ENCODE results near the gene MFSD2A.

MFSD2A gene

DNA sequence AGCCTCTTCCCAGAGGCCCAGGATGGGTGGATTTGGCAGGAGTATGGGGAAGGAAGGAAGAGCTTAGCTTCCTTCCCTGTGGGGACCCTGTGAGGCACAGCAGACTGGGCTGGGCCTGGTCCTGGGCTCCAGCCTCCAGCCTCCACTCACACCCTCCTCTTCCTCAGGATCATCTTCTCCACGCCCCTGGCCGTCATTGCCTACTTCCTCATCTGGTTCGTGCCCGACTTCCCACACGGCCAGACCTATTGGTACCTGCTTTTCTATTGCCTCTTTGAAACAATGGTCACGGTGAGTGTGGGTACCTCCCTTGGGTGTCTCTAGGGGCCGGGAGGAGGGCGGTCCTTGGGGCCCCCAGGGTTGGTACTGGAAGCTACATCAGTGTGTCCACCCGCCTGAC, 10.1 kb downstream of the MFSD2A start:
- H3K9me3 ChIP-seq (ENCODE audit: control insufficient read depth in 5 of 5, low read length in 5 of 5) = no peaks in the 10 kb centered on the region
- no peak overlapping the region for H3K9ac ChIP-seq (ENCODE audit: low read length in 5 of 5)
- H3K27ac ChIP-seq (ENCODE audit: low read depth, low read length) = no peak overlapping the region
- peaks cover 0 to 10% (median 3%) of the 10 kb centered on the region in 5 donors for H3K4me1 ChIP-seq (ENCODE audit: control insufficient read depth in 5 of 5, insufficient read depth in 5 of 5, low read length in 5 of 5)
- no peaks in the 10 kb centered on the region for H3K36me3 ChIP-seq (ENCODE audit: control insufficient read depth in 5 of 5, insufficient read depth in 5 of 5, low read length in 5 of 5)
- H3K27me3 ChIP-seq (ENCODE audit: control insufficient read depth in 5 of 5, insufficient read depth in 4 of 5, low read length in 5 of 5) = no peaks in the 10 kb centered on the region
- H3K4me3 ChIP-seq (ENCODE audit: low read depth in 1 of 5, low read length in 5 of 5) = no peak overlapping the region

DNA sequence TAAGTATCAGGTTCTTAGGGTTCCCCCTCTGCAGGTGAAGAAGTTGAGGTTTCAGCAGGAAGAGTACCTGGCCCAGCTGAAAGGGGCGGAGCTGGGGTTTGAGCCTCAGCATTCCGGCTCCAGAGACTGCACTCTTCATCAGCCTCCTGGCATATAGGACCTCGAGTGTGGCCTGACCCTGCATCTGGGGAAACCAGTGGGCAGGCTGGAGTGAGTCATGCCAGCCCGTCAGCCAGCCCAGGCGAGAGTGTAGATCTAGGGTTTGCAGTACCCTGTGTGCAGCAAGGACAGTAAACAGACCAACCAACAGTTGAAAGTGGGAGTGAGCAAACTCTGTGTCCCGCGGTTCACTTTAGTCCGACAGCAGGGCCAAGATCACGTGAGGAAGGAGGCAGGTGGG, 14.1 kb downstream of the MFSD2A start:
- Histone ChIP-seq H3K9ac (ENCODE audit: low read length in 5 of 5) (no peak overlapping the region), H3K4me3 (ENCODE audit: low read depth in 1 of 5, low read length in 5 of 5) (no peak overlapping the region), H3K9me3 (ENCODE audit: control insufficient read depth in 5 of 5, low read length in 5 of 5) (no peaks in the 10 kb centered on the region), H3K27ac (ENCODE audit: low read depth, low read length) (no peak overlapping the region), H3K36me3 (ENCODE audit: control insufficient read depth in 5 of 5, insufficient read depth in 5 of 5, low read length in 5 of 5) (no peaks in the 10 kb centered on the region), H3K4me1 (ENCODE audit: control insufficient read depth in 5 of 5, insufficient read depth in 5 of 5, low read length in 5 of 5) (peaks cover 0 to 8% (median 2%) of the 10 kb centered on the region in 5 donors), H3K27me3 (ENCODE audit: control insufficient read depth in 5 of 5, insufficient read depth in 4 of 5, low read length in 5 of 5) (no peaks in the 10 kb centered on the region)

DNA sequence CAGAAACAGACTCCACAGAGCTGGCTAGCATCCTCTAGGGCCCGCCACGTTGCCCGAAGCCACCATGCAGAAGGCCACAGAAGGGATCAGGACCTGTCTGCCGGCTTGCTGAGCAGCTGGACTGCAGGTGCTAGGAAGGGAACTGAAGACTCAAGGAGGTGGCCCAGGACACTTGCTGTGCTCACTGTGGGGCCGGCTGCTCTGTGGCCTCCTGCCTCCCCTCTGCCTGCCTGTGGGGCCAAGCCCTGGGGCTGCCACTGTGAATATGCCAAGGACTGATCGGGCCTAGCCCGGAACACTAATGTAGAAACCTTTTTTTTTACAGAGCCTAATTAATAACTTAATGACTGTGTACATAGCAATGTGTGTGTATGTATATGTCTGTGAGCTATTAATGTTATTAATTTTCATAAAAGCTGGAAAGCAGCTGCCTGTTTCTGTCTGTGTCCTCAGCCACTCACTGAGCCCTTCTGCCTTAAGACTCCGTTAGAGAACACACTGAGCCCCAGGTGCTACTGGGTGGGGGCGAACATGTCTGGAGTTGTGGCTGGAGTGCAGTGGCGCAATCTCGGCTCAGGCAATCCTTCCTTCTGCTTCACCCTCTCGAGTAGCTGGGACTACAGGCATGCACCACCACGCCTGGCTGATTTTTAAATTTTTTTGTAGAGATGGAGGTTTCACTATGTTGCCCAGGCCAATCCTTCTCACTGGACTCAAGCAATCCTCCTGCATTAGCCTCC, 14.8 kb downstream of the MFSD2A start:
- H3K4me3 ChIP-seq (ENCODE audit: low read depth in 1 of 5, low read length in 5 of 5) = no peak overlapping the region
- peaks cover 0 to 2% (median 0%) of the 10 kb centered on the region in 5 donors for H3K27me3 ChIP-seq (ENCODE audit: control insufficient read depth in 5 of 5, insufficient read depth in 4 of 5, low read length in 5 of 5)
- no peaks in the 10 kb centered on the region for H3K36me3 ChIP-seq (ENCODE audit: control insufficient read depth in 5 of 5, insufficient read depth in 5 of 5, low read length in 5 of 5)
- no peaks in the 10 kb centered on the region for H3K9me3 ChIP-seq (ENCODE audit: control insufficient read depth in 5 of 5, low read length in 5 of 5)
- H3K27ac ChIP-seq (ENCODE audit: low read depth, low read length) = no peak overlapping the region
- no peak overlapping the region for H3K9ac ChIP-seq (ENCODE audit: low read length in 5 of 5)
- peaks cover 0 to 8% (median 2%) of the 10 kb centered on the region in 5 donors for H3K4me1 ChIP-seq (ENCODE audit: control insufficient read depth in 5 of 5, insufficient read depth in 5 of 5, low read length in 5 of 5)

DNA sequence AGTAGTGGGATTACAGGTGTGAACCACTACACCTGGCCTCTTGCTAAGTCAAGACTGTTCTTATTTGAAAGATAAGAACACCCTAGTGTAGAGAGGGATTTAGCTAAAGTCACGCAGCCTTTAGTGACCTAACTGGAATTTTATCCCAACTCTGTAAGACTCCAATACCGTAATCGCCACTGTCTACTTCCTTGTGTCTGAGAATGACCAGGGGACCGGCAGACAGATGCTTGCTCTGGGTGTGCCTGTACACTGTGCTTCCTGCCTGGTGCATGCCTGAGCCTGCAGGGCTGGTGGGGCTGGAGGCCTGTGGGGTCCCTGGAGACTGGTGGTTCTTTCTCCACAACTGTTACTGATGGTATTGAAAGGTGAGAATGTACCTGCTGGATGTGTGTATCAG, 15.3 kb downstream of the MFSD2A start:
- Histone ChIP-seq H3K36me3 (ENCODE audit: control insufficient read depth in 5 of 5, insufficient read depth in 5 of 5, low read length in 5 of 5) (no peaks in the 10 kb centered on the region), H3K27ac (ENCODE audit: low read depth, low read length) (no peak overlapping the region), H3K4me3 (ENCODE audit: low read depth in 1 of 5, low read length in 5 of 5) (no peak overlapping the region), H3K9ac (ENCODE audit: low read length in 5 of 5) (no peak overlapping the region), H3K9me3 (ENCODE audit: control insufficient read depth in 5 of 5, low read length in 5 of 5) (no peaks in the 10 kb centered on the region), H3K27me3 (ENCODE audit: control insufficient read depth in 5 of 5, insufficient read depth in 4 of 5, low read length in 5 of 5) (peaks cover 0 to 4% (median 0%) of the 10 kb centered on the region in 5 donors), H3K4me1 (ENCODE audit: control insufficient read depth in 5 of 5, insufficient read depth in 5 of 5, low read length in 5 of 5) (peaks cover 0 to 4% (median under 1%) of the 10 kb centered on the region in 5 donors)

DNA sequence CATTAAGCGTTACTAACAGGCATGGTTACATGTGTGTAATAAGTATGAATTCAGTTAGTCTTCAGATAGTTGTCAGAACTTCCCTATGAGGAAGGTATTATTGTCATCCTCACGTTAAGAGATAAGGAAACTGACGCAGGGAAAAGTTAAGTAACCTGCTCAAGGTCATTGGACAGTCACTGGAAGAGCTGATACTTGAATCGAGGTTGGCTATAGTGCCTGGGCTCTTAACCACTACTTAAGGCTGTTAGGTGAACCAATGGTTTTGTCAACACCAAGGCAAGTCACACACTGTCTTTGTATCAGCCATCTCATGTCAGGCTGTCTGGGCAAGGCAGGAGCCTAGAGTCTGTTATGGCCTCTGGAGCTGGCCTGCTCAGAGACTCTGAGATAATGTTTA, 16.2 kb downstream of the MFSD2A start:
- no peak overlapping the region for H3K27ac ChIP-seq (ENCODE audit: low read depth, low read length)
- H3K4me3 ChIP-seq (ENCODE audit: low read depth in 1 of 5, low read length in 5 of 5) = no peak overlapping the region

GRCh38 chr1:39973503-39974135, 18.7 kb downstream of the MFSD2A start:
- Histone ChIP-seq H3K9me3 (ENCODE audit: control insufficient read depth in 5 of 5, low read length in 5 of 5) (no peaks in the 10 kb centered on the region), H3K27ac (ENCODE audit: low read depth, low read length) (no peak overlapping the region), H3K4me3 (ENCODE audit: low read depth in 1 of 5, low read length in 5 of 5) (no peak overlapping the region), H3K27me3 (ENCODE audit: control insufficient read depth in 5 of 5, insufficient read depth in 4 of 5, low read length in 5 of 5) (peaks cover 0 to 4% (median 0%) of the 10 kb centered on the region in 5 donors), H3K9ac (ENCODE audit: low read length in 5 of 5) (no peak overlapping the region), H3K36me3 (ENCODE audit: control insufficient read depth in 5 of 5, insufficient read depth in 5 of 5, low read length in 5 of 5) (no peaks in the 10 kb centered on the region), H3K4me1 (ENCODE audit: control insufficient read depth in 5 of 5, insufficient read depth in 5 of 5, low read length in 5 of 5) (peaks cover 0 to 4% (median 0%) of the 10 kb centered on the region in 5 donors)

More for the DNA sequence above, 16.2 kb downstream of the MFSD2A start:
- Histone ChIP-seq H3K9ac (ENCODE audit: low read length in 5 of 5) (no peak overlapping the region), H3K4me1 (ENCODE audit: control insufficient read depth in 5 of 5, insufficient read depth in 5 of 5, low read length in 5 of 5) (peaks cover 0 to 4% (median 0%) of the 10 kb centered on the region in 5 donors), H3K27me3 (ENCODE audit: control insufficient read depth in 5 of 5, insufficient read depth in 4 of 5, low read length in 5 of 5) (peaks cover 0 to 4% (median 0%) of the 10 kb centered on the region in 5 donors), H3K36me3 (ENCODE audit: control insufficient read depth in 5 of 5, insufficient read depth in 5 of 5, low read length in 5 of 5) (no peaks in the 10 kb centered on the region), H3K9me3 (ENCODE audit: control insufficient read depth in 5 of 5, low read length in 5 of 5) (no peaks in the 10 kb centered on the region)

GRCh38 chr1:39976732-39977131, 21.8 kb downstream of the MFSD2A start:
- no peak overlapping the region for H3K4me3 ChIP-seq (ENCODE audit: low read depth in 1 of 5, low read length in 5 of 5)
- H3K36me3 ChIP-seq (ENCODE audit: control insufficient read depth in 5 of 5, insufficient read depth in 5 of 5, low read length in 5 of 5) = no peaks in the 10 kb centered on the region
- no peak overlapping the region for H3K9ac ChIP-seq (ENCODE audit: low read length in 5 of 5)
- peaks cover 0 to 4% (median 0%) of the 10 kb centered on the region in 5 donors for H3K27me3 ChIP-seq (ENCODE audit: control insufficient read depth in 5 of 5, insufficient read depth in 4 of 5, low read length in 5 of 5)
- H3K4me1 ChIP-seq (ENCODE audit: control insufficient read depth in 5 of 5, insufficient read depth in 5 of 5, low read length in 5 of 5) = peaks cover 0 to 4% (median 0%) of the 10 kb centered on the region in 5 donors
- H3K27ac ChIP-seq (ENCODE audit: low read depth, low read length) = no peak overlapping the region
- no peaks in the 10 kb centered on the region for H3K9me3 ChIP-seq (ENCODE audit: control insufficient read depth in 5 of 5, low read length in 5 of 5)

- Histone ChIP-seq H3K9ac (ENCODE audit: low read length in 5 of 5) (no peak overlapping the region), H3K9me3 (ENCODE audit: control insufficient read depth in 5 of 5, low read length in 5 of 5) (no peaks in the 10 kb centered on the region), H3K27me3 (ENCODE audit: control insufficient read depth in 5 of 5, insufficient read depth in 4 of 5, low read length in 5 of 5) (peaks cover 0 to 4% (median 0%) of the 10 kb centered on the region in 5 donors), H3K4me3 (ENCODE audit: low read depth in 1 of 5, low read length in 5 of 5) (no peak overlapping the region), H3K4me1 (ENCODE audit: control insufficient read depth in 5 of 5, insufficient read depth in 5 of 5, low read length in 5 of 5) (peaks cover 0 to 4% (median 0%) of the 10 kb centered on the region in 5 donors), H3K27ac (ENCODE audit: low read depth, low read length) (no peak overlapping the region), H3K36me3 (ENCODE audit: control insufficient read depth in 5 of 5, insufficient read depth in 5 of 5, low read length in 5 of 5) (no peaks in the 10 kb centered on the region)
Observed at GRCh38 chr1:39977202-39977601, 22.3 kb downstream of the MFSD2A start.

DNA sequence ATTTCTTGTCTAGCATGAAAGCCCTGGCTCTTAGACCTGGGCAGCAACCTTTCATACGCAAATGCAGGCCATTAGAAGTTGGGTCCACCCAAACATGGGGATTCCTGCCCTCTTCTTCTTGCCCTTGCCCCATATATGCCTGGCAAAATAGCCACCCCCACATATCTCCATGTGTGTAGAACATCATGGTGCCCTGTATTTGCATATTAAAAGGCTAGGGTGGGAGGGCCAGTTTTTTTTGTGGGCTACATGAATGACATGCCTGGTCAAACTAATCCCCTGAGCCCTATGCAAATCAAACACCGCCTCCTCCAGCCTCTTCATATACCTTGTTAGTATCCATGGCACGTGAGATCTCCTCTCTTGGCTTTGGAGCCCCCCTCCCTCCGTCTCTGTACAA, 24.7 kb downstream of the MFSD2A start:
- Histone ChIP-seq H3K27me3 (ENCODE audit: control insufficient read depth in 5 of 5, insufficient read depth in 4 of 5, low read length in 5 of 5) (peaks cover 0 to 2% (median 0%) of the 10 kb centered on the region in 5 donors), H3K9ac (ENCODE audit: low read length in 5 of 5) (no peak overlapping the region), H3K4me1 (ENCODE audit: control insufficient read depth in 5 of 5, insufficient read depth in 5 of 5, low read length in 5 of 5) (no peaks in the 10 kb centered on the region), H3K4me3 (ENCODE audit: low read depth in 1 of 5, low read length in 5 of 5) (no peak overlapping the region), H3K9me3 (ENCODE audit: control insufficient read depth in 5 of 5, low read length in 5 of 5) (no peaks in the 10 kb centered on the region), H3K36me3 (ENCODE audit: control insufficient read depth in 5 of 5, insufficient read depth in 5 of 5, low read length in 5 of 5) (no peaks in the 10 kb centered on the region), H3K27ac (ENCODE audit: low read depth, low read length) (no peak overlapping the region)

DNA sequence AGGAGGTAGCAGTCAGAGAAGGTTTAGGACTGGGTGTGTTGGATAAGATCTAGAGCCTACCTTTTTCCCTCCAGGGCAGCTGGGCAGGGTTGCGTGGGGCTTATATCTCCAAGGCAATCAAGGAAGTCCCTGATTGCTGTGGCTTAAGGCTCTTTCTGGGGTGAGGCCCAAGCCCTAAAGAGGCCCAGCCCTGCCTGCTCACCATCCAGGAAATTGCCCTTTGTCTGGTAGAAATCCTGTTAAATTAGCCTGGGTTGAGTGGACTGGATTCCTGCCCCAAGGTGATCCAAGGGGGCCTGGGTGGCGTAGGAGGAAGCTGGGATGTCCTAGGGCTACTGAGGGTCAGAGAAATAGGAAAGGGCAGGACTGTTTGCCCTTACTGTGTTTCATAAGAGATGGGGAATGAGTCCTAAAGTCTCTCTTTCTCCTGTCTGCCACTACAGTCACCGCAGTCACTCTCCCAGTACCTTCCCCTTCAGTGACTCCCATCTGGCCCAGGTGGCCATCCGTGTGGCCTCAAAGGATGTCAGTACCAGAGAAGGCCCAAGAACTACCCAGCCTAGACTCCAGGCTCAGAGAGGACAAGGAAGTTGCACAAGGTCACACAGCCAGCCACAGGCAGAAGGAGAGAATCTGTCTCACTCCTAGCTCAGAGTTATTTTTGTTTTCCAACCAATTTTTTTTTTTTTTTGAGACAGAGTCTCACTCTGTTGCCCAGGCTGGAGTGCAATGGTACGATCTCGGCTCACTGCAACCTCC, 25.8 kb downstream of the MFSD2A start:
- Histone ChIP-seq H3K9ac (ENCODE audit: low read length in 5 of 5) (no peak overlapping the region), H3K9me3 (ENCODE audit: control insufficient read depth in 5 of 5, low read length in 5 of 5) (no peaks in the 10 kb centered on the region), H3K4me3 (ENCODE audit: low read depth in 1 of 5, low read length in 5 of 5) (no peak overlapping the region), H3K4me1 (ENCODE audit: control insufficient read depth in 5 of 5, insufficient read depth in 5 of 5, low read length in 5 of 5) (no peaks in the 10 kb centered on the region), H3K27ac (ENCODE audit: low read depth, low read length) (no peak overlapping the region), H3K27me3 (ENCODE audit: control insufficient read depth in 5 of 5, insufficient read depth in 4 of 5, low read length in 5 of 5) (no peaks in the 10 kb centered on the region), H3K36me3 (ENCODE audit: control insufficient read depth in 5 of 5, insufficient read depth in 5 of 5, low read length in 5 of 5) (no peaks in the 10 kb centered on the region)

All from subcutaneous abdominal adipose tissue (tissue), 5 donors.